A549 (cell line): ENCODE data around the gene SH3BP5. TPM values are rescaled to one million over a fixed set of nuclear protein-coding genes. Genes with fewer than 3 reads are reported as not detected.
A peak's percentile ranks its signal among the peaks of the same experiment; 100 is the strongest.

Experiments used
- ATAC-seq, 2 experiments: fragments of 200-7000 bp in 1 of 2; fragments of >200 bp in 1 of 2; cut with Nextera tagmentation in 1 of 2; cut with Tn5 transposase in 1 of 2; 3 replicates each; pipeline versions ENCODE4 v1.8.0 to v1.9.1; 2018 to 2020; ENCODE audit warnings: mild to moderate bottlenecking in 1 of 2, moderate library complexity in 1 of 2
- CTCF ChIA-PET: fragments of 300-600 bp; sonication (Branson Sonifier 250); formaldehyde crosslinking; extraction: SDS; loops from one replicate; lab custom pipeline; 2021; ENCODE audit warnings: antibody characterized with exemption, inconsistent platforms; lab: Yijun Ruan, JAX
- POLR2A ChIA-PET: fragments of 350-600 bp; formaldehyde crosslinking; extraction: SDS; loops from one replicate; lab custom pipeline; 2021; ENCODE audit warnings: antibody characterized with exemption, inconsistent platforms; lab: Yijun Ruan, JAX
- DNase-seq, 2 experiments: peaks; one replicate each; pipeline versions ENCODE4 v3.0.0 to v3.0.0-alpha.2; 2011 to 2016; ENCODE audit warnings: low read depth in 1 of 2, low spot score in 1 of 2
- FAIRE-seq: peaks from 2 replicates; lab custom pipeline; 2011; peaks lifted over from hg19 to GRCh38; lab: Jason Lieb, UNC
- H3K27ac ChIP-seq, 2 experiments: fragments of >200 bp; sonication (Bioruptor Twin); formaldehyde crosslinking; 3 replicates each; pipeline ENCODE4 v1.5.1; 2016 to 2017
- H3K4me1 ChIP-seq: fragments of >200 bp; sonication (Bioruptor Twin); formaldehyde crosslinking; 3 replicates; pipeline ENCODE4 v1.6.1; 2016
- H3K4me2 ChIP-seq: fragments of >200 bp; sonication (Bioruptor Twin); formaldehyde crosslinking; 3 replicates; pipeline ENCODE4 v1.6.1; 2016
- H3K4me3 ChIP-seq: fragments of >200 bp; sonication (Bioruptor Twin); formaldehyde crosslinking; 3 replicates; pipeline ENCODE4 v1.5.1; 2016
- H3K9me3 ChIP-seq: fragments of >200 bp; sonication (Bioruptor Twin); formaldehyde crosslinking; 3 replicates; pipeline ENCODE4 v1.6.1; 2016
- ATOH8 ChIP-seq: fragments of 250-450 bp; sonication (Bioruptor Pico); IDR thresholded peaks from 2 replicates; pipeline ENCODE4 v1.5.0; 2020; ENCODE audit warnings: low read depth, mild to moderate bottlenecking, moderate library complexity
- CBX8 ChIP-seq: fragments of 200-600 bp; sonication (generic); IDR thresholded peaks from 2 replicates; pipeline ENCODE4 v1.6.1; 2016
- CHD4 ChIP-seq: fragments of 200-600 bp; sonication (generic); IDR thresholded peaks from 2 replicates; pipeline ENCODE4 v1.6.1; 2016; ENCODE audit warnings: antibody characterized with exemption, mild to moderate bottlenecking, borderline replicate concordance
- E2F6 ChIP-seq: IDR thresholded peaks from 2 replicates; pipeline ENCODE4 v1.6.1; 2012; ENCODE audit warnings: low read depth, borderline replicate concordance
- EHMT2 ChIP-seq: fragments of 200-600 bp; sonication (generic); IDR thresholded peaks from 2 replicates; pipeline ENCODE4 v1.6.1; 2016; ENCODE audit warnings: antibody characterized with exemption, low read depth, mild to moderate bottlenecking, moderate library complexity
- FOXS1 ChIP-seq: fragments of 250-450 bp; sonication (Bioruptor Pico); IDR thresholded peaks from 2 replicates; pipeline ENCODE4 v1.5.0; 2020; ENCODE audit warnings: mild to moderate bottlenecking, moderate library complexity
- HOXA7 ChIP-seq: fragments of 250-450 bp; sonication (Bioruptor Pico); IDR thresholded peaks from 2 replicates; pipeline ENCODE4 v1.5.0; 2020; ENCODE audit warnings: mild to moderate bottlenecking, moderate library complexity
- JUN ChIP-seq, 2 experiments: fragments of >200 bp; sonication (Bioruptor Twin); formaldehyde crosslinking; IDR thresholded peaks; 2 replicates in 1 of 2; 3 replicates in 1 of 2; pipeline ENCODE4 v1.6.1; 2016 to 2017
- JUNB ChIP-seq: fragments of >200 bp; sonication (Bioruptor Twin); formaldehyde crosslinking; IDR thresholded peaks from 2 replicates; pipeline ENCODE4 v1.6.1; 2016
- KDM1A ChIP-seq: fragments of 200-600 bp; sonication (generic); IDR thresholded peaks from 2 replicates; pipeline ENCODE4 v1.6.1; 2016; ENCODE audit warnings: low read depth, mild to moderate bottlenecking
- MYC ChIP-seq: IDR thresholded peaks from 2 replicates; pipeline ENCODE4 v1.6.1; 2012; ENCODE audit warnings: mild to moderate bottlenecking, inconsistent platforms, low read length, improper control_type of control experiment, borderline replicate concordance
- PBX3 ChIP-seq: IDR thresholded peaks from 2 replicates; pipeline ENCODE4 v1.6.1; 2012
- POLR2AphosphoS2 ChIP-seq: conservative IDR thresholded peaks from 2 replicates; pipeline ENCODE4 v1.6.1; 2012; ENCODE audit warnings: low read length, improper control_type of control experiment, inconsistent platforms
- RCOR1 ChIP-seq: fragments of 150-350 bp; IDR thresholded peaks from 2 replicates; pipeline ENCODE4 v1.6.1; 2014; ENCODE audit warnings: antibody characterized with exemption, low read length, low read depth
- RNF2 ChIP-seq: fragments of 200-600 bp; sonication (generic); IDR thresholded peaks from 2 replicates; pipeline ENCODE4 v1.6.1; 2016; ENCODE audit warnings: low read depth, mild to moderate bottlenecking, antibody characterized with exemption, moderate library complexity, borderline replicate concordance
- TFCP2L1 ChIP-seq: fragments of 250-450 bp; sonication (Bioruptor Pico); IDR thresholded peaks from 2 replicates; pipeline ENCODE4 v1.5.0; 2021; ENCODE audit warnings: mild to moderate bottlenecking
- TP53 ChIP-seq: fragments of 250-450 bp; sonication (Bioruptor Pico); IDR thresholded peaks from 2 replicates; pipeline ENCODE4 v1.5.0; 2021; ENCODE audit warnings: mild to moderate bottlenecking, moderate library complexity
- ZC3H11A ChIP-seq: fragments of 450-650 bp; IDR thresholded peaks from 2 replicates; pipeline ENCODE4 v1.6.1; 2014; ENCODE audit warnings: antibody characterized with exemption, mild to moderate bottlenecking
- ZFP36 ChIP-seq: fragments of 450-650 bp; IDR thresholded peaks from 2 replicates; pipeline ENCODE4 v1.6.1; 2014; ENCODE audit warnings: borderline replicate concordance; ENCODE audit not compliant: partially characterized antibody
- ZNF302 ChIP-seq: fragments of 250-450 bp; sonication (Bioruptor Pico); IDR thresholded peaks from 2 replicates; pipeline ENCODE4 v1.9.0; 2021; ENCODE audit warnings: inconsistent platforms, mild to moderate bottlenecking, moderate library complexity
- ZSCAN20 ChIP-seq: fragments of 250-450 bp; sonication (Bioruptor Pico); IDR thresholded peaks from 2 replicates; pipeline ENCODE4 v1.8.0; 2022; ENCODE audit warnings: mild to moderate bottlenecking, moderate library complexity
- WGBS: methylation state at CpG from one replicate; pipeline ENCODE4 v1.1.6; 2017; ENCODE audit errors: missing lambda C conversion rate; 5-methylcytosine and 5-hydroxymethylcytosine counted together
- polyA plus RNA-seq, 4 experiments: library from polyadenylated mRNA; depleted of rRNA in 3 of 4; stranded (reverse); fragments of >200 nt; fragmentation: RNase III in 1 of 4; extraction: RNeasy Plus Mini Kit Qiagen cat#74134 plus additional on column Dnase treatment in 1 of 4; gene quantifications; 2 replicates in 3 of 4; 3 replicates in 1 of 4; pipeline ENCODE4 v1.2.3, GENCODE V29; 2011 to 2017
- TF ChIP-seq, protein P1 (sequence below): fragments of >200 bp; sonication (Bioruptor Twin); formaldehyde crosslinking; IDR thresholded peaks from 2 replicates; pipeline ENCODE4 v1.6.1; 2016
- TF ChIP-seq, protein P2 (sequence below): IDR thresholded peaks from 2 replicates; pipeline ENCODE4 v1.6.1; 2012

Gene SH3BP5
- polyA plus RNA-seq, 2 of the 4 experiments (the other 2 are of a cell fraction), result 10.9 to 16.0 TPM

- CTCF ChIA-PET, result interaction anchor here (1.0 to 3.2 kb wide), 5 partner anchors 15 to 203 kb away, joined by 3 to 14 read pairs (median 3); partner anchors contain the start of gene SH3BP5
These were observed 21.7 kb downstream of the SH3BP5 start for GRCh38 chr3:15310491-15311370.

DNA sequence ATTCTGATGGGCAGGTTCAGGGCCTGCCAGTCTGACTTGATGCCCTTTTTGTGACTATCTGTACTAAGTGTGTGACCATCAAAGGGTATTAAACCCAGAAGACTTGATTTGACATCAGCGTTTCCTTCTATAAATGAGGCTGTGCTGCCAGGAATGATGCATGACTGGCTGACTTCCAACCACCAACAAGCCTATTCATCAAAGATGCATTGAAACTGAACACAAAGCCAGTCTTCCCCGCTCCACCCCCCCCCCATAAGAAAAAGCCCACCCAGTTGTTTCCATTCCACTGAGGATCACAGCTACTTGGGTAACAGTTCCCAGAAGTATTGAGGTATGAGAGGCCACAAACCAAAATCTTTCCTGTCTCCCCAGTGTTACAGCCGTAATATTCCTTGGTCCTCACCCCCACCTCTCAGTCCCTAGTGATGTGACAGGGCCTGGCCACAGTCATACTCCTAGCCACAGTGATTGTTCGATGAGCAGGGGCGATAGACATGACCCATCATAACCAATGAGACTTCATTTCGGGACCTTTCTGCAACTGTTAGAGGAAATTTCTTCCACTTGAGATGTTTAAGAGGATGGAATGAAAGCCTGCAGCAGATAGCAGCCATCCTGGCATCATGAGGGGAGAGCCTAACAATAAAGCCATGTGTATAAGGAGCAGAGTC is 22.6 kb downstream of the SH3BP5 start:
- Histone ChIP-seq H3K4me1 (peaks cover 30% of the 10 kb centered on the region), H3K27ac (peak overlapping the region; percentile 10 to 41; a peak in 3 of 6 replicates), H3K4me3 (no peak overlapping the region), H3K9me3 (no peaks in the 10 kb centered on the region), H3K4me2 (peak overlapping the region; percentile 30)
- POLR2A ChIA-PET, result no interaction called here
- no peak for ATAC-seq
- TF ChIP-seq MYC, result no peak
- no peak for TF ChIP-seq CHD4
- TF ChIP-seq ZC3H11A, result no peak
- no peak for TF ChIP-seq FOXS1 (CRISPR knock-in tag)
- TF ChIP-seq, protein P1, sequence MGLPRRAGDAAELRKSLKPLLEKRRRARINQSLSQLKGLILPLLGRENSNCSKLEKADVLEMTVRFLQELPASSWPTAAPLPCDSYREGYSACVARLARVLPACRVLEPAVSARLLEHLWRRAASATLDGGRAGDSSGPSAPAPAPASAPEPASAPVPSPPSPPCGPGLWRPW, result no peak
- TF ChIP-seq, protein P2, sequence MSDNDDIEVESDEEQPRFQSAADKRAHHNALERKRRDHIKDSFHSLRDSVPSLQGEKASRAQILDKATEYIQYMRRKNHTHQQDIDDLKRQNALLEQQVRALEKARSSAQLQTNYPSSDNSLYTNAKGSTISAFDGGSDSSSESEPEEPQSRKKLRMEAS, result no peak
- no peak for TF ChIP-seq TP53
- no peak for TF ChIP-seq EHMT2
- TF ChIP-seq POLR2AphosphoS2, result no peak
- TF ChIP-seq JUN (IDR thresholded peaks at IDR 0.05), result no peak
- no peak for TF ChIP-seq ZSCAN20 (CRISPR knock-in tag)
- no peak for TF ChIP-seq HOXA7 (CRISPR knock-in tag)
- no peak for TF ChIP-seq PBX3
- WGBS, result 84% methylated on average over 6 of the region's 6 CpGs
- DNase-seq, result no peak
- FAIRE-seq, result no peak
- CTCF ChIA-PET, result interaction anchor here (1.0 to 3.2 kb wide), 4 partner anchors 16 to 202 kb away, joined by 3 to 14 read pairs (median 6); partner anchors contain the start of gene SH3BP5

More at GRCh38 chr3:15310491-15311370, 21.7 kb downstream of the SH3BP5 start:
- WGBS, result 69% methylated on average over 6 of the region's 6 CpGs
- DNase-seq (peak; percentile 15 to 44), ATAC-seq (peak; percentile 54 to 74; a peak in 5 of 6 replicates), FAIRE-seq (no peak)
- no peaks in the 10 kb centered on the region for H3K9me3 ChIP-seq
- POLR2A ChIA-PET, result no interaction called here
- peak overlapping the region; percentile 30 for H3K4me2 ChIP-seq
- H3K27ac ChIP-seq, result peak overlapping the region; percentile 10 to 41; a peak in 4 of 6 replicates
- H3K4me1 ChIP-seq, result peaks cover 22% of the 10 kb centered on the region
- no peak overlapping the region for H3K4me3 ChIP-seq
- TF ChIP-seq PBX3 (no peak), FOXS1 (CRISPR knock-in tag) (no peak), RNF2 (no peak), ZNF302 (no peak), RCOR1 (no peak), ZFP36 (no peak), JUNB (no peak), TFCP2L1 (CRISPR knock-in tag) (no peak), KDM1A (no peak), CBX8 (no peak), ATOH8 (no peak), E2F6 (no peak), HOXA7 (CRISPR knock-in tag) (no peak)
- TF ChIP-seq, protein P2, result no peak
